ENCODE measurements around the gene TIGD6.

Gene TIGD6

DNA sequence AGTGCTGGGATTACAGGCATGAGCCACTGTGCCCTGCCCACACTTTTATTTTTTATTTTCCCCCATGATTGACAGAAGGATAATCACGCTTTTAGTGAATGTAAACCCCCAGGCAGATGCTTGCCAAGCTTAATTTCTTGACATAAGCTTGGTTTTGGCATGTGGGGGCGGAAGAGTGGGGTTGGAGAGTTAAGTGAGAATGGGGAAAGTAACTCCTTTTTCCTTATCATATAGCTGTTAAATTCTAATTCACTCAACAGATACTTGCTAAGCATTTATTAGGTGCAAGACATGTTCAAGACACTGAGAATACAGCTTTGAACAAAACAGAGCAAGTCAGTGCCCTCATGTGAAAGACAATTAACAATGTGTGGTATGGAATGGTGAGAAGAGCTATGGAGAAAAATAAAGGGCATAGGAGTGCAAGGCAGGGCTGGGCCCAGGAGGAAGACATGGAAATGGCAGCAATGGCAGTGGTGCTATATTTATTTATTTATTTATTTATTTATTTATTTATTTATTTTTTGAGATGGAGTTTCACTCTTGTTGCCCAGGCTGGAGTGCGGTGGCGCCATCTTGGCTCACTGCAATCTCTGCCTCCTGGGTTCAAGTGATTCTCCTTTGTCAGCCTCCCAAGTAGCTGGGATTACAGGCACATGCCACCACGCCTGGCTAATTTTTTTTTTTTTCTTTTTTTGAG is 37.7 kb downstream of the TIGD6 start:
- no peak overlapping the region for H3K4me3 ChIP-seq (ENCODE audit: low read depth in 1 of 5, low read length in 5 of 5)
- no peaks in the 10 kb centered on the region for H3K36me3 ChIP-seq (ENCODE audit: control insufficient read depth in 5 of 5, insufficient read depth in 5 of 5, low read length in 5 of 5)
- no peak overlapping the region for H3K27ac ChIP-seq (ENCODE audit: low read depth, low read length)
- H3K9ac ChIP-seq (ENCODE audit: low read length in 5 of 5), result no peak overlapping the region
- H3K27me3 ChIP-seq (ENCODE audit: control insufficient read depth in 5 of 5, insufficient read depth in 4 of 5, low read length in 5 of 5), result no peaks in the 10 kb centered on the region
- peaks cover 3 to 20% (median 16%) of the 10 kb centered on the region in 5 donors for H3K4me1 ChIP-seq (ENCODE audit: control insufficient read depth in 5 of 5, insufficient read depth in 5 of 5, low read length in 5 of 5)
- no peaks in the 10 kb centered on the region for H3K9me3 ChIP-seq (ENCODE audit: control insufficient read depth in 5 of 5, low read length in 5 of 5)

DNA sequence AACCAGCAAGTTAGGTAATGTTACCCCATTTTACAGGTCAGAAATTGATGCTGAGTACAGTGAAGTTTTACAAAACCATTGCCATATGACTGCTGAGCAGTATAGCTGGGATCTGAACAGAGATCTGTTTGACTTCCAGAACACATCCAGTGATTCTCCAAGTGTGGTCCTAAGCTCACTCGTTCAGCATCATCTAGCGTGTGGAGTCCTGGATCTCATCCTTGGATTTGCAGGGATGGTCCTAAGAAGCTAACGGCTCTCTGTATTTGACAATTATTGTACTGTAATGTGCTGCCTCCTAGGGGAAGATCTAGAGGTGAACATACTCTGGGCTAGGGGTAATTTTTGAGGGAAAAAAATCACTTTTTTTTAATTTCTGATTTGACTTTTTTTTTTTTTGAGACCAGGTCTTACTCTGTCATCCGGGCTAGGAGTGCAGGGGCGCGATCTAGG is 38.5 kb downstream of the TIGD6 start:
- Histone ChIP-seq H3K27me3 (ENCODE audit: control insufficient read depth in 5 of 5, insufficient read depth in 4 of 5, low read length in 5 of 5) (no peaks in the 10 kb centered on the region), H3K27ac (ENCODE audit: low read depth, low read length) (peak overlapping the region; percentile 88), H3K9ac (ENCODE audit: low read length in 5 of 5) (no peak overlapping the region), H3K4me3 (ENCODE audit: low read depth in 1 of 5, low read length in 5 of 5) (peak overlapping the region in 1 of 5 donors; percentile 10), H3K9me3 (ENCODE audit: control insufficient read depth in 5 of 5, low read length in 5 of 5) (no peaks in the 10 kb centered on the region), H3K36me3 (ENCODE audit: control insufficient read depth in 5 of 5, insufficient read depth in 5 of 5, low read length in 5 of 5) (no peaks in the 10 kb centered on the region), H3K4me1 (ENCODE audit: control insufficient read depth in 5 of 5, insufficient read depth in 5 of 5, low read length in 5 of 5) (peaks cover 3 to 20% (median 16%) of the 10 kb centered on the region in 5 donors)

DNA sequence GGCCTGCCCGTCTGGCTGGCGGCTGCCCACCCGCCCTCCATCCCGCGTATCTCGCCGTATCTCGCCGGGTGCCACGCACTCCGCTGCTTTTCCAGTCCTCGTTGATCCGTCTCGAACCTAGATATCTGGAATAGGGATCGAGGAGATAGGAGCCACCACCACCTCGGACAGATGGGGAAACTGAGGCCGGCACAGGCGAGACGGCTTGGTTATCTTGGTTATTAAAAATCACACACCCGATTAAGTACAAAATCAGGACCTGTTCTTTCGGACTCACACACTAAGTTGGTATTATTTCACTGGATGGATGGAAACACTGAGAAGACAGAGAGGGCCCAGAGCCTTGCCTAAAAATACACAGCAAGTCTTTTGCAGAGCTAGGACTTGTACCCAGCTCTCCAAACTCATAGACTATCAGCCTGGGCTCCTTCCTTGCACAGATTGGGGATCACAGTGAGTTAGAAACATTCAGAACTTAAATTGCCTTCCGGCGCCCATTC is 39.2 kb downstream of the TIGD6 start:
- peak overlapping the region in 4 of 5 donors; percentile 80 to 93 (median 84) for H3K9ac ChIP-seq (ENCODE audit: low read length in 5 of 5)
- H3K36me3 ChIP-seq (ENCODE audit: control insufficient read depth in 5 of 5, insufficient read depth in 5 of 5, low read length in 5 of 5), result no peaks in the 10 kb centered on the region
- peaks cover 3 to 20% (median 16%) of the 10 kb centered on the region in 5 donors for H3K4me1 ChIP-seq (ENCODE audit: control insufficient read depth in 5 of 5, insufficient read depth in 5 of 5, low read length in 5 of 5)
- H3K27ac ChIP-seq (ENCODE audit: low read depth, low read length), result peak overlapping the region; percentile 88
- H3K4me3 ChIP-seq (ENCODE audit: low read depth in 1 of 5, low read length in 5 of 5), result peak overlapping the region; percentile 70 to 84 (median 79)
- no peaks in the 10 kb centered on the region for H3K27me3 ChIP-seq (ENCODE audit: control insufficient read depth in 5 of 5, insufficient read depth in 4 of 5, low read length in 5 of 5)
- H3K9me3 ChIP-seq (ENCODE audit: control insufficient read depth in 5 of 5, low read length in 5 of 5), result no peaks in the 10 kb centered on the region

DNA sequence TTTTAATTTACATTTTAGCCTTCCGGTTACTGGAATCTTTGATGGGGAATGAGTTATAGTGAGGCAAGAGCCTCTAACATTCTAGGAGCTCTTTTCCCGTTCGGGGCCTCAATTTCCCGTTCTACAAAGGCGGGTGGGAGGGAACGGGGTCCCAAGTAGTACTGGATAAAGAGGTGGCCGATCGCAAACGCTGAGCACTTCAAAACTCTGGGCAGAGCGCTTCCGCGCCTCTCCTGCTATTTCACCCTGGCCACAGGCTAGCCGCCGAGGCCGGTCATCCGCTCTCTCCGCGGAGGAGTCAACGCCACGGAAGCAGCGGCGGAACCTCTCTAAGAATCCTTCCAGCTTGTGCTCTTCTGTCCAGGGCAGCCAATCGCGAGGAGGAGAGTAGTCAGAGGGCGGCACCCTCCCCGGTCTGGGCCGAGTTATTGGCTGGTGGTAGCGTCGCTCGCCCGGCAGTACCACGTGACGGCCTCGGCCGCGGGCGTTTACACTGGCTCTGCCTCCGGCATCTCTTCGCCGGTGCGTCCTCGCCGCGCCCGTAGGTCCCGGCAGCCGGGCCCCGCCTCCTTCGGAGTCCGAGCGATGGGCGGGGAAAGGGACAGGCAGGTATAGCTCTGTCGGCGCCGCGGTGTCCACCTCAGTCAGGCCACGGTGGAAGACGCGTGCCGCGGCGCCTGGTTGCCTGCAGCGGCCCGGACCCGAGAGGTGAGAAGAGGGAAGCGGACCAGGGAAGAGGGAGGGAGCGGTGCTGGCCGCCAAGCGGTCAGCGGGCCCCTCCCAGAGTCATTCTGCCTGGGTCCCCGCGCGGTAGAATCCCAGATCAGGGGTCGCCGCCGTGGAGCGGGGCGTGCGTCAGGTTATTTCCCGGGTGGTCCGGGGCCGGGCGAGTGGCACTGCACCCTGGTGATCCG is 39.9 kb downstream of the TIGD6 start, which contains the start of gene SLC26A2:
TSS of gene SLC26A2 (plus strand) at position 487 of the 914 bp plus-strand sequence. CDS start 16,895 bp downstream, outside the sequence.
- H3K9me3 ChIP-seq (ENCODE audit: control insufficient read depth in 5 of 5, low read length in 5 of 5), result no peaks in the 10 kb centered on the region
- H3K27ac ChIP-seq (ENCODE audit: low read depth, low read length), result peak within 1 kb of the TSS; percentile 88
- H3K4me1 ChIP-seq (ENCODE audit: control insufficient read depth in 5 of 5, insufficient read depth in 5 of 5, low read length in 5 of 5), result peaks cover 3 to 20% (median 16%) of the 10 kb centered on the region in 5 donors
- no peaks in the 10 kb centered on the region for H3K36me3 ChIP-seq (ENCODE audit: control insufficient read depth in 5 of 5, insufficient read depth in 5 of 5, low read length in 5 of 5)
- peak within 1 kb of the TSS; percentile 70 to 84 (median 79) for H3K4me3 ChIP-seq (ENCODE audit: low read depth in 1 of 5, low read length in 5 of 5)
- no peaks in the 10 kb centered on the region for H3K27me3 ChIP-seq (ENCODE audit: control insufficient read depth in 5 of 5, insufficient read depth in 4 of 5, low read length in 5 of 5)
- peak within 1 kb of the TSS; percentile 80 to 93 (median 86) for H3K9ac ChIP-seq (ENCODE audit: low read length in 5 of 5)

DNA sequence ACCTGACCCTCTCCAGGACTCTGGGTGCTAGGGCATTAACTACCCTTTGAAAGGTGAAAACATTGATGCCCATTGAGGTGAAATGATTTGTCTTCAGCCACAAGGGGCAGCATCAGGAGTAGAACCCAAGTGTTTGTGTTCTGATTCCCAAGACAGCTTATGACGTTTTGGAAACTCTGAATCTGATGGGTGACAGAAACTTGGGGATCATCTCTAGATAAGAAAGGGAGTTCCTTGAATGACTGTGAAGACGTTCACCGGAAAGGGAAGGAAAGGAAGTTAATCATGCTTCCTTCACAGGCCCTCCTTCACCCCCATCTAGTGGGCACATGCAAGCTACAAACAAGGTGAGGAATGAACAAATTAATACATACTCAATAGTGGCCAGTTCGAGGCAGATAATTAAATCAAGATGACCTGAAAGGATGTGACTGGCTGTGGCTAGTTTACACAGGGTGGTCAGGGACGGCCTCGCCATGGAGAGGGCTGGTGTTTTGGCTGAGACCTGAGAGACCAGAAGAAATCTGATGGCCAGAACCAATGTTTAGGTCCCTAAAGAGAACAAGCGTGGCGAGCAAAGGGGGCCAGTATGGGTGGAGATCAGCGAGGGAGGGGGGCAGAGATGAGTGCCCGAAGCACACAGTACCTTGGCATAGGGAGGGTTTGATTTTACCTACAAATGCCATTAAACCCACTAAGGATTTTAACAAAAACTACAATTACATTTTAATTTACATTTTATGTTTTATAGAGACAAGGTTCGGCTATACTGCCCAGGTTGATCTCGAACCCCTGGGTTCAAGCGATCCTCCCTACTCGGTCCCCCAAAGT is 40.8 kb downstream of the TIGD6 start:
- Histone ChIP-seq H3K27ac (ENCODE audit: low read depth, low read length) (peak overlapping the region; percentile 88), H3K9me3 (ENCODE audit: control insufficient read depth in 5 of 5, low read length in 5 of 5) (no peaks in the 10 kb centered on the region), H3K4me1 (ENCODE audit: control insufficient read depth in 5 of 5, insufficient read depth in 5 of 5, low read length in 5 of 5) (peaks cover 3 to 20% (median 16%) of the 10 kb centered on the region in 5 donors), H3K27me3 (ENCODE audit: control insufficient read depth in 5 of 5, insufficient read depth in 4 of 5, low read length in 5 of 5) (no peaks in the 10 kb centered on the region), H3K9ac (ENCODE audit: low read length in 5 of 5) (peak overlapping the region; percentile 79 to 93 (median 82)), H3K4me3 (ENCODE audit: low read depth in 1 of 5, low read length in 5 of 5) (peak overlapping the region; percentile 67 to 84 (median 79)), H3K36me3 (ENCODE audit: control insufficient read depth in 5 of 5, insufficient read depth in 5 of 5, low read length in 5 of 5) (no peaks in the 10 kb centered on the region)

DNA sequence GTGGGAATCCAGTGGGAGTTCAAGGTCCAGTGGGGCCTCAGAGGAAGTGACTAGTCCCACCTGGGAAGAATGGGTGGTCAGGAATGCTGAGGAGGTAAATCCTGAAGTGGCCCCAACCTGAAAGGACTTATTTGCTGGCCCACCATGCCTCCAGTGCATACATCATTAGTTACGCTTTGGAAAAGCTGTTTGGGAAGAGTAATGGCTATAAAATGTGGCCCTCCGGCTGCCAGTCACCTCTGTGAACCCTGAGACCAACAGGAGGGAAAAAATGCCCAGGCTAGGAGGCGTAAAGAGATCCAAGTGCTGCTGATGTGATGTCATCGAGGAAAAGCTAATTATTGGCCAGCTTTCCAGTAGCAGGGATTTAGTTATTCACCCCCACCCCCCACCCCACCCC is 42.6 kb downstream of the TIGD6 start:
- no peak overlapping the region for H3K27ac ChIP-seq (ENCODE audit: low read depth, low read length)

DNA sequence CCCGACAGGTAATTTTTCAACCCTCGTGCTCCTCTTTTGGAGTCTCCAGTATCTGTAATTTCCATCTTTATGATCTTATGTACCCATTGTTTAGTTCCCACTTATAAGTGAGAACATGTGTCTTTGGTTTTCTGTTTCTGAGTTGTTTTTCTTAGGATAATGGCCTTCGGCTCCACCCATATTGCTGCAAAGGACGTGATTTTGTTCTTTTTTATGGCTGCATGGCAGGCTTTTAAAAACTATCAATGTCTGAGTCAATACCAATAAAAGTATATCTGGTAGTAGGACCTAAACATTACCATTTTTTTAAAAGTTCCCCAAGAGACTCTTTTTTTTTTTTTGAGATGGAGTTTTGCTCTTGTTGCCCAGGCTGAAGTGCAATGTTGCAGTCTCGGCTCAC is 43.8 kb downstream of the TIGD6 start:
- H3K27me3 ChIP-seq (ENCODE audit: control insufficient read depth in 5 of 5, insufficient read depth in 4 of 5, low read length in 5 of 5), result no peaks in the 10 kb centered on the region
- H3K9ac ChIP-seq (ENCODE audit: low read length in 5 of 5), result no peak overlapping the region
- no peak overlapping the region for H3K27ac ChIP-seq (ENCODE audit: low read depth, low read length)
- H3K4me3 ChIP-seq (ENCODE audit: low read depth in 1 of 5, low read length in 5 of 5), result no peak overlapping the region
- H3K4me1 ChIP-seq (ENCODE audit: control insufficient read depth in 5 of 5, insufficient read depth in 5 of 5, low read length in 5 of 5), result peaks cover 3 to 19% (median 16%) of the 10 kb centered on the region in 5 donors
- no peaks in the 10 kb centered on the region for H3K9me3 ChIP-seq (ENCODE audit: control insufficient read depth in 5 of 5, low read length in 5 of 5)
- no peaks in the 10 kb centered on the region for H3K36me3 ChIP-seq (ENCODE audit: control insufficient read depth in 5 of 5, insufficient read depth in 5 of 5, low read length in 5 of 5)

More for the DNA sequence above, 42.6 kb downstream of the TIGD6 start:
- Histone ChIP-seq H3K9ac (ENCODE audit: low read length in 5 of 5) (no peak overlapping the region), H3K27me3 (ENCODE audit: control insufficient read depth in 5 of 5, insufficient read depth in 4 of 5, low read length in 5 of 5) (no peaks in the 10 kb centered on the region), H3K4me1 (ENCODE audit: control insufficient read depth in 5 of 5, insufficient read depth in 5 of 5, low read length in 5 of 5) (peaks cover 3 to 20% (median 16%) of the 10 kb centered on the region in 5 donors), H3K4me3 (ENCODE audit: low read depth in 1 of 5, low read length in 5 of 5) (no peak overlapping the region), H3K9me3 (ENCODE audit: control insufficient read depth in 5 of 5, low read length in 5 of 5) (no peaks in the 10 kb centered on the region), H3K36me3 (ENCODE audit: control insufficient read depth in 5 of 5, insufficient read depth in 5 of 5, low read length in 5 of 5) (no peaks in the 10 kb centered on the region)

DNA sequence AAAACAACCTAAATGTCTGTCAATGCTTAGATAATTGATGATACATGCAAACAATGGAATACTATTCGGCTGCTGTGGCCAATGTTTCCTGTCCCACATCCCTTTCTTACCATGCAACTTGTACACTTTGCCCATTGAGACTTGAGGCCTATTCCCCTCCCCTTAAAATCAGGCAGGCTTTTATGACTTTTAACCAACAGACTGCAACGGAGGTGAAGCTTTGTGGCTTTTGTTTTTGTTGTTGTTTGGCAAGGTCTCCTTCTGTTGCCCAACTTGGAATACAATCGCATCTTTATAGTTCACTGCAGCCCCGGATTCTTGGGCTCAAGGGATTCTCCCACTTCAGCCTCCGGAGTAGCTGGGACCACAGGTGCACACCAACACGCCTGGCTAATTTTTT is 45.7 kb downstream of the TIGD6 start:
- no peaks in the 10 kb centered on the region for H3K9me3 ChIP-seq (ENCODE audit: control insufficient read depth in 5 of 5, low read length in 5 of 5)
- no peak overlapping the region for H3K4me3 ChIP-seq (ENCODE audit: low read depth in 1 of 5, low read length in 5 of 5)
- H3K27me3 ChIP-seq (ENCODE audit: control insufficient read depth in 5 of 5, insufficient read depth in 4 of 5, low read length in 5 of 5), result no peaks in the 10 kb centered on the region

DNA sequence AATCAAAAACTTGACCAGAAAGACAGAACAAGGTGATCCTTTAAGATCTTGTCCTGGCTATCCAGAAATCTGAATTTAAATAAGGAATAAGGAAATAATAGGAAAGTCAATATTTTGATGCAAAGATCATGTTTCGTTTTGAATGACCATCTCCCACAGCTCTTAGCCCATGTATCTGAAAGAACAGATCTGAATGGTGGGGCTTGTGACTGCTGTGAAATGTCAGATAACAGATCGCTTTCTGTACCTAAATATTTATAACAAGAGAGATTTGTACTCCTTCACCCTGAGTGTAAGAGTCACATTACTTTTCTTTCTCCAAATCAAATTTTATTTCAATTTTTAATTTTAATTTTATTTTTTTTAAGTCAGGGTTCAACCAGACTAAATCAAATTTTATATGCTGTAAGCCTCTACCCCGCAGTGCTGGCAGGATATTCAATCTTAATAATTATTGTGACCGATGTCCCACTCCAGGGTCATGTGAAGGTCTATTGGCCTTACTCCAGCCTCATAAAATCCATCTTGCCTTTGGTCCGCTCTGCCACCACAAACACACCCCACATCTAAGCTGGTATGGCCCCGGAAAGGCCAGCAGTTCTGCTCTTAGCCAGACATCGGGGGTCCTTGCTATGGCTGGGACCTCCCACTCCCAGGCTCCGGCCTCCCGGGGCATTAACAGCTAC is 46.9 kb downstream of the TIGD6 start:
- H3K27me3 ChIP-seq (ENCODE audit: control insufficient read depth in 5 of 5, insufficient read depth in 4 of 5, low read length in 5 of 5), result no peaks in the 10 kb centered on the region
- no peak overlapping the region for H3K4me3 ChIP-seq (ENCODE audit: low read depth in 1 of 5, low read length in 5 of 5)
- no peaks in the 10 kb centered on the region for H3K9me3 ChIP-seq (ENCODE audit: control insufficient read depth in 5 of 5, low read length in 5 of 5)
- H3K36me3 ChIP-seq (ENCODE audit: control insufficient read depth in 5 of 5, insufficient read depth in 5 of 5, low read length in 5 of 5), result no peaks in the 10 kb centered on the region
- no peak overlapping the region for H3K27ac ChIP-seq (ENCODE audit: low read depth, low read length)
- H3K9ac ChIP-seq (ENCODE audit: low read length in 5 of 5), result no peak overlapping the region
- no peaks in the 10 kb centered on the region for H3K4me1 ChIP-seq (ENCODE audit: control insufficient read depth in 5 of 5, insufficient read depth in 5 of 5, low read length in 5 of 5)

More for the DNA sequence above, 45.7 kb downstream of the TIGD6 start:
- no peak overlapping the region for H3K9ac ChIP-seq (ENCODE audit: low read length in 5 of 5)
- peaks cover 0 to 5% (median 3%) of the 10 kb centered on the region in 5 donors for H3K4me1 ChIP-seq (ENCODE audit: control insufficient read depth in 5 of 5, insufficient read depth in 5 of 5, low read length in 5 of 5)
- H3K36me3 ChIP-seq (ENCODE audit: control insufficient read depth in 5 of 5, insufficient read depth in 5 of 5, low read length in 5 of 5), result no peaks in the 10 kb centered on the region
- H3K27ac ChIP-seq (ENCODE audit: low read depth, low read length), result no peak overlapping the region
